Measurements from ENCODE around the gene PHOX2B.

PHOX2B gene

DNA sequence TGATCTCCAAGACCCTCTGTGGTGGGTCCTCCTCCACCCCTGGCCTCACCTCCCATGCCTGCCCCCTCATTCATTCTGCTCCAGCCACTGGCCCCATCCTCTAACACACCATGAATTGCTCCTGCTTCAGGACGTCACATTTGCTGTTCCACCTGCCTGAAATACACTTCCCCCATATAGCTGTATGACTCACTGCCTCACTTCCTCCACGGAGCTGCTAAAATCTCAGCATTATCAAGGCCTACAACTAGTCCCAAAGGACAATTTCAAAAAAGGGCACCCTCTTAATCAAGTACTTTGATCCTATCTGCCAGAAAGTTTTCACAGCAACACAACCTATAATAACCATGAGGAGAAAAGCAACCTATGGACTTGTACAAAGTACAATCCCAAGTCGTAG, 43.6 kb upstream of the PHOX2B start:
- H3K18ac ChIP-seq (ENCODE audit: low read length): no peak overlapping the region
- no peaks in the 10 kb centered on the region for H3K79me1 ChIP-seq (ENCODE audit: low read length)
- H4K8ac ChIP-seq (ENCODE audit: low read depth, low read length): no peak overlapping the region
- H3K4ac ChIP-seq (ENCODE audit: low read depth, low read length): no peak overlapping the region
- H3K4me3 ChIP-seq (ENCODE audit: low read depth, low read length): no peak overlapping the region
- H3K23ac ChIP-seq (ENCODE audit: low read length): no peak overlapping the region
- H4K91ac ChIP-seq (ENCODE audit: low read depth, low read length): no peak overlapping the region
- WGBS (ENCODE audit: extremely low coverage, insufficient coverage, insufficient read length): no CpG with 5 or more reads among the region's 3 CpGs
- no peak overlapping the region for H2BK5ac ChIP-seq (ENCODE audit: low read depth, low read length, poor library complexity)
- H3K27ac ChIP-seq (ENCODE audit: low read depth, low read length): no peak overlapping the region
- H3K27me3 ChIP-seq (ENCODE audit: insufficient read depth, low read length): no peaks in the 10 kb centered on the region
- H4K12ac ChIP-seq (ENCODE audit: low read depth, low read length): no peak overlapping the region
- no peak for DNase-seq
- no peak overlapping the region for H3K4me2 ChIP-seq (ENCODE audit: low read length)
- no peak overlapping the region for H2AFZ ChIP-seq (ENCODE audit: insufficient read depth, low read length, poor library complexity)
- H2BK12ac ChIP-seq (ENCODE audit: low read length): no peak overlapping the region
- H2AK5ac ChIP-seq (ENCODE audit: low read length): no peak overlapping the region
- H3K79me2 ChIP-seq (ENCODE audit: control insufficient read depth, insufficient read depth, low read length, poor library complexity): no peaks in the 10 kb centered on the region
- H3K14ac ChIP-seq (ENCODE audit: low read length): no peak overlapping the region
- no peaks in the 10 kb centered on the region for H3K36me3 ChIP-seq (ENCODE audit: control insufficient read depth in 1 of 2, insufficient read depth in 2 of 2, low read length in 2 of 2)
- no peak overlapping the region for H3K9ac ChIP-seq (ENCODE audit: low read length)
- no peaks in the 10 kb centered on the region for H3K9me3 ChIP-seq (ENCODE audit: insufficient read depth, low read depth, low read length)
- H3K4me1 ChIP-seq (ENCODE audit: control insufficient read depth in 1 of 2, insufficient read depth in 2 of 2, low read length in 2 of 2): peaks cover 4 to 7% of the 10 kb centered on the region in 2 experiments
- H2BK120ac ChIP-seq (ENCODE audit: insufficient read depth, low read length, poor library complexity): no peak overlapping the region

DNA sequence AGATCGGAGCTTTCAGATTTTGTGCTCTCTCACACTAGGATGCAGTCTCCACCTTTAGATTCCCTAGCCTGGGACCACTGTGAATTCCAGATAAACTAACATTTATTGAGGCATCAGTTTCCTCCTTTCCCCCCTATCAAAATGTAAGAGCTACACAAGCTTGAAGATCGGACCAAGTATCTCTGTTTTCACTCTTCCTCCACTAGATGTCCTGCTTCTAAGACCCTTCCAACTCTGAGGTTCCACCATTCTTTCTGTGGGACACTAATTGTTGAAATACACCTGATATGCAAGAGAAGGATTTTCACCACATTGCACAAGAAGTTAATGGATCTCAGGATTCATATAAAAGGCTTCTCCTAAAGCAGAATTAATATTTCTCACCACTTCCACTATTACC, 43.0 kb upstream of the PHOX2B start:
- Histone ChIP-seq H3K79me2 (ENCODE audit: control insufficient read depth, insufficient read depth, low read length, poor library complexity) (no peaks in the 10 kb centered on the region), H3K79me1 (ENCODE audit: low read length) (no peaks in the 10 kb centered on the region), H2BK5ac (ENCODE audit: low read depth, low read length, poor library complexity) (no peak overlapping the region), H2BK120ac (ENCODE audit: insufficient read depth, low read length, poor library complexity) (no peak overlapping the region), H4K8ac (ENCODE audit: low read depth, low read length) (no peak overlapping the region), H3K4me1 (ENCODE audit: control insufficient read depth in 1 of 2, insufficient read depth in 2 of 2, low read length in 2 of 2) (peaks cover under 1 to 3% of the 10 kb centered on the region in 2 experiments), H3K4me2 (ENCODE audit: low read length) (no peak overlapping the region), H2AFZ (ENCODE audit: insufficient read depth, low read length, poor library complexity) (no peak overlapping the region), H3K36me3 (ENCODE audit: control insufficient read depth in 1 of 2, insufficient read depth in 2 of 2, low read length in 2 of 2) (no peaks in the 10 kb centered on the region), H3K4me3 (ENCODE audit: low read depth, low read length) (no peak overlapping the region), H3K23ac (ENCODE audit: low read length) (no peak overlapping the region), H3K27ac (ENCODE audit: low read depth, low read length) (no peak overlapping the region), H2BK12ac (ENCODE audit: low read length) (no peak overlapping the region), H3K18ac (ENCODE audit: low read length) (no peak overlapping the region), H3K14ac (ENCODE audit: low read length) (no peak overlapping the region), H3K27me3 (ENCODE audit: insufficient read depth, low read length) (no peaks in the 10 kb centered on the region), H4K12ac (ENCODE audit: low read depth, low read length) (no peak overlapping the region), H3K4ac (ENCODE audit: low read depth, low read length) (no peak overlapping the region), H4K91ac (ENCODE audit: low read depth, low read length) (no peak overlapping the region), H3K9me3 (ENCODE audit: insufficient read depth, low read depth, low read length) (no peaks in the 10 kb centered on the region), H3K9ac (ENCODE audit: low read length) (no peak overlapping the region), H2AK5ac (ENCODE audit: low read length) (no peak overlapping the region)
- WGBS (ENCODE audit: extremely low coverage, insufficient coverage, insufficient read length): no CpG with 5 or more reads among the region's 2 CpGs
- DNase-seq: no peak

DNA sequence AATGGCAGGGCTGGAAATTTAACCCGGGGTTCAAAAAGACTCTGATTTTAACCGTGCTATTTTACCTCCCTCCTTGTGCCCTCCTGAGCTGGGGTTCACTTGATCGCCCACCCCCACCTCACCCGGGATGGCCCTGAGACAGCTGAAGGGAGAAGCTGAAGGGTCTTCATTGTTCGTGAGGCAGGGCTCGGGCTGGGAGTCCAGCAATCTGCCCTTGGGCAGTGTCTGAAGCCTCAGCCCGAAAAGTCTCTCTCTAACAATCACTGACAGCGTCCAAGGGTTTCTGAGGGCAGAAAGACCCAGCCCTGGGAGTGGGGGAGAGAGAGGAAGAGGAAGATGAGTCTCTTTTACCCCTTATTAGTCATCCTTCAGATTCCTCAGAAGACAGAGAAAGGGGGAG, 39.4 kb upstream of the PHOX2B start:
- no CpG with 5 or more reads among the region's 8 CpGs for WGBS (ENCODE audit: extremely low coverage, insufficient coverage, insufficient read length)
- H3K4me3 ChIP-seq (ENCODE audit: low read depth, low read length): no peak overlapping the region
- H2AK5ac ChIP-seq (ENCODE audit: low read length): no peak overlapping the region
- H3K4ac ChIP-seq (ENCODE audit: low read depth, low read length): no peak overlapping the region
- no peaks in the 10 kb centered on the region for H3K9me3 ChIP-seq (ENCODE audit: insufficient read depth, low read depth, low read length)
- H3K27ac ChIP-seq (ENCODE audit: low read depth, low read length): no peak overlapping the region
- no peak overlapping the region for H3K4me2 ChIP-seq (ENCODE audit: low read length)
- H3K79me1 ChIP-seq (ENCODE audit: low read length): no peaks in the 10 kb centered on the region
- no peaks in the 10 kb centered on the region for H3K27me3 ChIP-seq (ENCODE audit: insufficient read depth, low read length)
- H2BK120ac ChIP-seq (ENCODE audit: insufficient read depth, low read length, poor library complexity): no peak overlapping the region
- no peak overlapping the region for H4K12ac ChIP-seq (ENCODE audit: low read depth, low read length)
- no peak overlapping the region for H4K91ac ChIP-seq (ENCODE audit: low read depth, low read length)
- no peaks in the 10 kb centered on the region for H3K36me3 ChIP-seq (ENCODE audit: control insufficient read depth in 1 of 2, insufficient read depth in 2 of 2, low read length in 2 of 2)
- no peaks in the 10 kb centered on the region for H3K79me2 ChIP-seq (ENCODE audit: control insufficient read depth, insufficient read depth, low read length, poor library complexity)
- no peak overlapping the region for H3K18ac ChIP-seq (ENCODE audit: low read length)
- no peak overlapping the region for H2BK5ac ChIP-seq (ENCODE audit: low read depth, low read length, poor library complexity)
- no peak overlapping the region for H4K8ac ChIP-seq (ENCODE audit: low read depth, low read length)
- no peak overlapping the region for H3K9ac ChIP-seq (ENCODE audit: low read length)
- no peak for DNase-seq
- H2BK12ac ChIP-seq (ENCODE audit: low read length): no peak overlapping the region
- H3K14ac ChIP-seq (ENCODE audit: low read length): no peak overlapping the region
- H3K4me1 ChIP-seq (ENCODE audit: control insufficient read depth in 1 of 2, insufficient read depth in 2 of 2, low read length in 2 of 2): no peaks in the 10 kb centered on the region
- H3K23ac ChIP-seq (ENCODE audit: low read length): no peak overlapping the region
- H2AFZ ChIP-seq (ENCODE audit: insufficient read depth, low read length, poor library complexity): no peak overlapping the region

DNA sequence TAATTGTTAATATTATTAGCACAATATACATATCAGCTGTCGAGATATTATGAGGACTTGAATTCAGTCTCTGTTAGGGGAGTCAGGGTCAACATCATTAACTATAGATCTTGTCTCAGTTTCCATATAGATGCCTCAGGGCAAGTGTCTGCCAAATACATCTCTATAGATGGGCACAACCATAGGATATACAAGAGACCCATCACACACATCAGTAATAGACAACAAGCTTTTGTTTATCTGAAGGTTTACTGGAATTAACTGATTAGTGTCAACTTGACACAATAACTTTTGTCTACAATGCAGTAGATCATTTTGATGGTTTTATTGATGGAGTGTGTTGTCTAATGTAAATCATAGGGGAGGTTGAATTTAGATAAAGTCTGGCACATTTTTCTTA, 37.1 kb upstream of the PHOX2B start:
- no peaks in the 10 kb centered on the region for H3K9me3 ChIP-seq (ENCODE audit: insufficient read depth, low read depth, low read length)
- no peak overlapping the region for H2BK12ac ChIP-seq (ENCODE audit: low read length)
- no peak overlapping the region for H3K27ac ChIP-seq (ENCODE audit: low read depth, low read length)
- H3K4ac ChIP-seq (ENCODE audit: low read depth, low read length): no peak overlapping the region
- H4K12ac ChIP-seq (ENCODE audit: low read depth, low read length): no peak overlapping the region
- H3K79me1 ChIP-seq (ENCODE audit: low read length): no peaks in the 10 kb centered on the region
- H3K4me1 ChIP-seq (ENCODE audit: control insufficient read depth in 1 of 2, insufficient read depth in 2 of 2, low read length in 2 of 2): no peaks in the 10 kb centered on the region
- H3K4me3 ChIP-seq (ENCODE audit: low read depth, low read length): no peak overlapping the region
- H3K27me3 ChIP-seq (ENCODE audit: insufficient read depth, low read length): no peaks in the 10 kb centered on the region
- no peak overlapping the region for H2AFZ ChIP-seq (ENCODE audit: insufficient read depth, low read length, poor library complexity)
- H3K14ac ChIP-seq (ENCODE audit: low read length): no peak overlapping the region
- no peak overlapping the region for H2BK120ac ChIP-seq (ENCODE audit: insufficient read depth, low read length, poor library complexity)
- H2AK5ac ChIP-seq (ENCODE audit: low read length): no peak overlapping the region
- no peaks in the 10 kb centered on the region for H3K79me2 ChIP-seq (ENCODE audit: control insufficient read depth, insufficient read depth, low read length, poor library complexity)
- no peak overlapping the region for H3K18ac ChIP-seq (ENCODE audit: low read length)
- H3K23ac ChIP-seq (ENCODE audit: low read length): no peak overlapping the region
- WGBS (ENCODE audit: extremely low coverage, insufficient coverage, insufficient read length): no CpG with 5 or more reads among the region's 1 CpG
- H4K91ac ChIP-seq (ENCODE audit: low read depth, low read length): no peak overlapping the region
- H3K9ac ChIP-seq (ENCODE audit: low read length): no peak overlapping the region
- no peak for DNase-seq
- H3K4me2 ChIP-seq (ENCODE audit: low read length): no peak overlapping the region
- no peaks in the 10 kb centered on the region for H3K36me3 ChIP-seq (ENCODE audit: control insufficient read depth in 1 of 2, insufficient read depth in 2 of 2, low read length in 2 of 2)
- H2BK5ac ChIP-seq (ENCODE audit: low read depth, low read length, poor library complexity): no peak overlapping the region
- H4K8ac ChIP-seq (ENCODE audit: low read depth, low read length): no peak overlapping the region

All from trophoblast cell (in vitro differentiated cells and primary cell).